Stimulated activated CD4-positive, alpha-beta T cell treated with anti-CD3 and anti-CD28 coated beads, TNF-alpha, amount 100 ng/mL, for 48 hours (primary cell): Measurements from ENCODE around the gene FAM163B.
"Not testable (repeated sequence)": the region's sequence is repeated elsewhere in the genome, so short reads cannot be mapped to it uniquely, and the experiment has no call there.

Experiments
- DNase-seq, 3 donors: peaks; one replicate each; pipeline ENCODE4 v3.0.0-alpha.2; 2020; ENCODE audit warnings: low read depth in 3 of 3

Gene FAM163B

GRCh38 chr9:133569891-133570690 is 39.1 kb downstream of the FAM163B start:
- DNase-seq: no peak

- no peak for DNase-seq
Observed at GRCh38 chr9:133569121-133569785, 39.9 kb downstream of the FAM163B start.

GRCh38 chr9:133568186-133568585 is 41.0 kb downstream of the FAM163B start:
- no peak for DNase-seq

GRCh38 chr9:133566817-133567216 is 42.4 kb downstream of the FAM163B start:
- no peak for DNase-seq

GRCh38 chr9:133566382-133566781 is 42.8 kb downstream of the FAM163B start:
- no peak for DNase-seq

DNA sequence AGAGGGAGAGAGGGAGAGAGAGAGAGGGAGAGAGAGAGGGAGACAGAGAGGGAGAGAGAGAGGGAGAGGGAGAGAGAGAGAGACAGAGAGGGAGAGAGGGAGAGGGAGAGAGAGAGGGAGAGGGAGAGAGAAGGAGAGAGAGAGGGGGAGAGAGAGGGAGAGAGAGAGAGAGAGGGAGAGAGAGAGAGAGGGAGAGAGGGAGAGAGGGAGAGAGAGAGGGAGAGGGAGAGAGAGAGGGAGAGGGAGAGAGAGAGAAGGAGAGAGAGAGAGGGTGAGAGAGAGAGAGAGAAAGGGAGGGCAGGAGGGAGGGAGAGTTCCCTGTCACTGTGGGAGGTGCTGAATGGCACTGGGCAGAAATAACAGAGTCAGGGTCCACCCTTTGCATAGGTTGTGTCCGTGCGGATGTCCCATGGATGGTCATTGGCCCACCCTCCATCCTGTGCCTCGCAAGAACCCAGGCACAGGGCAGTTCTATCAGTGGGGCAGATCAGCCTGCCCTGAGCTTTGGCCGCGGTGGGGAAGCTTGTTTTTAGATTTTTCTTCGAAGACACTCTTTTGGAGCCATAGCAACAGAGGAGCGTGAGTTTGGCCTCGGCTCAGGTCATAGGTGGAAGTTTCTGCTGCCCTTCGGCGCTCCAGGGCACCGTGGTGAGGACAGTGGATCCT is 44.6 kb downstream of the FAM163B start:
- DNase-seq: no peak

- not testable (repeated sequence) for DNase-seq
Observed at GRCh38 chr9:133563814-133564213, 45.4 kb downstream of the FAM163B start.

- DNase-seq: no peak
Observed at GRCh38 chr9:133563291-133563796, 45.8 kb downstream of the FAM163B start.

DNA sequence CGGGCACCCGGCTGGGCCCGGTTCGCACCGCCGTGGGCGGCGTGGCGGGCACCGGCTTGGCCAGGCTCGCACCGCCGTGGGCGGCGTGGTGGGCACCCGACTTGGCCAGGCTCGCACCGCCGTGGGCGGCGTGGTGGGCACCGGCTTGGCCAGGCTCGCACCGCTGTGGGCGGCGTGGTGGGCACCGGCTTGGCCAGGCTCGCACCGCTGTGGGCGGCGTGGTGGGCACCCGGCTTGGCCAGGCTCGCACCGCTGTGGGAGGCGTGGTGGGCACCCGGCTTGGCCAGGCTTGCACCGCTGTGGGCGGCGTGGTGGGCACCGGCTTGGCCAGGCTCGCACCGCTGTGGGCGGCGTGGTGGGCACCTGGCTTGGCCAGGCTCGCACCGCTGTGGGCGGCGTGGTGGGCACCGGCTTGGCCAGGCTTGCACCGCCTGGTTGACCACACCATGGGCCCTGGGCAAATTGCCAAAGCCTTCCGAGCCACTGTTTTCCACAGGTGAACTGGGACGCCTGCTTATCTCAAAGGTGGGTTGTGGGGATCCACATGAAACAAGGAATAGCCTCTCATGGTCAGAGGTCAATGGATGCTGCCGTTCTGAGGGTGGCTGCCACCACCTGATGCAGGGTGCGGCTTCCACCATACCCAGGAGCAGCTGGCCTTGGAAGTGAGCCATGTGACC is 46.4 kb downstream of the FAM163B start:
- no peak for DNase-seq

DNA sequence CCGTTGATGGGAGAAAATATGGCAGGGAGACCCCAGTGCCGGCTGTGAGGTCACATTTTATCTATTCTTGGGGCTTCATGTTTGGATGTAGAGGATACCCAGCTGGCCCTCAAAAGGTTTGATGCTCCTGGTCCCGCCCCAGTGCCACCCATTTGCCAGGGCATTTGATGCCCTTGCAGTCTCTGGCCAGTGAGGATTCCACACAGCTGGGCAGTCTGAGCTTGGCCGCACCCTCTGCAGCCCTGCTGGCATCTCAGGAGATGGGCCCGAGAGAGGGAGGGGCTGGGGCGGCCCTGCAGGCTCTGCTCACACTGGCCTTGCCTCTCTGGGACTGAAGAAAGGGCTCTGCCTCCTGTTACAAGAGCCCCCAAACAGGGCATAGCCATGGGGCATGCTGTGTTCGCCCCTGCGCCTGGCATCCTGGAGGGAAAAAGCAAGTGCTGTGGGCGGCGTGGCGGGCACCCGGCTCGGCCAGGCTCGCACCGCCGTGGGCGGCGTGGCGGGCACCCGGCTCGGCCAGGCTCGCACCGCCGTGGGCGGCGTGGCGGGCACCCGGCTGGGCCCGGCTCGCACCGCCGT is 47.1 kb downstream of the FAM163B start:
- no peak for DNase-seq

DNA sequence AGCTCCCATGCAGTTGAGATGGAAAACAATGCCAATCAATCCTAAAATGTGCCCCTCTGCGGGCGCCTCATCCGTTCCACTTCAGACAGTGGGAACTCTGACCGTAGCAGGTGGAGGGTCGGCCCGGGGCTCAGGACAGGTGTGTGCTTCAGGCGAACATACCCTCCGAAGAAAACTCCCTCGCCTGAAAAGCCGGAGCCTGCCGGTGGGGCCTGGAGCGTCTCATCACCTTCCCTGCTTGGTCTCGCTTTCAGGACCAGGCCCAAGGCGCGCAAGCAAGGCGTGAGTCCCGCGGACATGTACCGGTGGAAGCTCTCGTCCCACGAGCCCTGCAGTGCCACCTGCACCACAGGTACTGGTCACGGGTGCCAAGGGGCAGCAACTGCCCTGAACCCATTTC is 48.2 kb downstream of the FAM163B start:
- DNase-seq: no peak

- DNase-seq: no peak
Observed at GRCh38 chr9:133560311-133560710, 48.9 kb downstream of the FAM163B start.

DNA sequence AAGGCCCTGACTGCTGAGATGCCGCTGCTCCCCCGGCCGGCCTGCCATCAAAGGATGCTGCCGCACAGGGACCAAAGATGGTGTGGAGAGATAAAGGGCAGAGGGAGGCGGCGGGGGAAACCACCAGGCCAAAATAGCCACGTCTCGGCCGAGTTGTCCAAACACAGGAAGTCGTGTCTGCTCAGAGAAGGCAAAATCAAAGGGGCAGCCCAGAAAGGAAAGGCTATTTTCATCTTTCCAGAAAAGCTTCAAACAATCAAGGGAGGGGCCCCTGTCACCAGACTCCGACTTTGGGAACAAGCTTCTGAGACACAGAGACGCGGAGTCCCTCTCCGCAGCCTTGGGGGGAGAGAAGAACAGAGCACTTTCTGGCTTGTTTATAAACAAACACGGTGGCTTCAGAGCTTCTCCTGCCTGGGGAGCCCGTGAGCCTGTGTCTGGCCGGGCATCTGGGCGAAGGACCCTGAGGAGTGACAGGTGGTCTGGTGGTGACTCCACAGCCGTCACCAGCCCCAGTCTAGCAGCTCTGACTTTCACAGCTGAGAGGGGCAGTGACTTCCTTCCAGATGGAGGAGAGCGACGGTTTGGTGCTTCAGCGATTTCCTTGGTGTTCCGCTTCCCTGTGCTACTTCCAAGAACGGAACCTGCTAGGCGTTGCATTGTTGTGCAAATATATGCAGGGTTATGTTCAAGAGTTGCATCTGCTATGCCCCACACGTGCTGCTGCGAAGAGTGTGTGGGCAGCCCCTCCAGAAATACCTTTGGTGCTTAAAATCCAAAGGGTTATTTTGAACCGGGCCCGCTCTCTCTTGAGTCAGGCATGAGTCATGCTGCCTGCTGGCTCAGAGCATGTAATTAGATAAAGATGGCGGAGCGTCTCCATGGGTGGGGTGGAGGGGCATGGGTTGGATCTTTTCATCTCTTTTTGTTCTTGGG is 50.7 kb downstream of the FAM163B start:
- DNase-seq: peak in 2 of 3 donors; percentile 18 to 28

GRCh38 chr9:133557581-133557980 is 51.6 kb downstream of the FAM163B start:
- no peak for DNase-seq

GRCh38 chr9:133556354-133556753 is 52.8 kb downstream of the FAM163B start:
- no peak for DNase-seq

DNA sequence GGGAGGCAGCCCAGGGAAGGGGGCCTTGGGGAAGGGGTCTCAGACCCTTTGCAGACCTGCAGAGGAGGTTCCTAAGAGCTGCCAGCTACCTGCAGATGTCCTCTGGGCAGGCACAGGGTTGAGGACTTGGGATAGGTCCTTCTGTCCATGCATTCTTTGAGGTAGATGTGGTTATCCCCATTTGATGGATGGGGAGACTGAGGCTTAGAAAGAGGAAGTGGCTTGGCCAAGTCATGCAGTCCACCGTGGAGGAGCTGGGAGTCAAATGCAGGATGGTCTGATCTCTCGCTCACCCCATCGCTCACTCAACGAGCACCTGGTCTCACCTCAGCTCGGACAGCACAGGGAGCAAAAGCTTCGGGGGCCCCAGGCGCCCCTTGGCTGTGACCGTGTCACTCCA is 54.5 kb downstream of the FAM163B start:
- DNase-seq: no peak

DNA sequence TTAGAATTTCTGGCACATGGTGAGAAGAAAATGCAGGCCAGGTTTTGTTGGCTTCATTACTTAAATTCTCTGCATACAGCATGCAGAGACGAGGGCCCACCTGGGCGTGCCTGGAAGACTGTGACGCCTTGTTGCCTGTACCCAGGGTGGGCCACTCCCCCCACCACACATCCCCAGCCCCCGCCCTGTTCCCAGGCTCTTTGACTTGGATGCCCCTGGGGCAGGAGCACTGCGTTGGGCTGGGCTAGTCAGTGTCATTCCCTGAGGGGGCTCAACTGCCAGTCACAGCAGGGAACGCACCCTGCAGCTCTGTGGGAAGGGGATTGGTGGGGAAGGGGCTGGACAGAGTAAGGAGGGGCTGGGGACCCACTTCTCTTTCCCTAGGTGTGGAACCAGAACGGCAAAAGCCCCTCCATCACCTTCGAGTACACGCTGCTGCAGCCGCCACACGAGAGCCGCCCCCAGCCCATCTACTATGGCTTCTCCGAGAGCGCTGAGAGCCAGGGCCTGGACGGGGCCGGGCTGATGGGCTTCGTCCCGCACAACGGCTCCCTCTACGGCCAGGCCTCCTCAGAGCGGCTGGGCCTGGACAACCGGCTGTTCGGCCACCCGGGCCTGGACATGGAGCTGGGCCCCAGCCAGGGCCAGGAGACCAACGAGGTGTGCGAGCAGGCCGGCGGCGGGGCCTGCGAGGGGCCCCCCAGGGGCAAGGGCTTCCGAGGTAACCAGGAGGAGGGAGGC is 55.0 kb downstream of the FAM163B start:
- DNase-seq: no peak

DNA sequence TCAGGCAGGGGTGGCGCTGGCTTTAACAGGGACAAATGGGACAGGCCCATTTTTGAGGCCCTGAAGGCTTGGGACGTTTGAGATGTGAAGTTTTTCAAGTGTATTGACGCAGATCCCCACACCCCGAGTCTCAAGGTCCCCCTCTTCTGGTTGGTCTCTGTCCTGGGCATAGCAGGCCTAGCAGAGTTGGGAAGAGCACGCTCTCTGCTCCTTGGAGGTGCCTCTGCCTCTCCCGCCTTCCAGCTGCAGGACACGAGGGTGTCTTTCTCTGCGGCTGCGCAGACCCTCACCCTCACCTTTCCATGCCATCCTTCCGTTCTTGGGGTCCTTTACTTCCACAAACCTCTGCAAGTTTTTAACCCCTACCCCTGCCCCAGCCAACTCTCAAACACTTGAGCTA is 56.1 kb downstream of the FAM163B start:
- DNase-seq: no peak

DNA sequence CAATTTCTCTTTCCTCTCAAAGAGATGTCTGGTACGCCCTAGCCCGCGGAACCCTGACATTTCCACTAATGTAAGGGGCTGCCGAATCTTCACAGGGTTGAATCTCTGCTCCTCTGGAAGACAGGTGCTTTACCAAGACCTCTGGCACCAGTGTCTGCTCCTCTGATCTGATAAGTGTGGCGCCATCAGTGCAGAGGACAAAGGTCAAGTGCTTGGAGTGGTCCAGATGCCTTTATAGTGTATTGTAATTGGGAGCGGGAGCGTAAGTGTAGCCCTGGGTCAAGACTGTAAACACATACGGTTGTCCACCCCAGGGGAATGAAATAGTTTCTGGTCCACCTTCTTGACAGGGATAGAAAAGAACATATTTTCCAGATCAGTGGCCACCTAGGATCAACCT is 57.0 kb downstream of the FAM163B start:
- no peak for DNase-seq

DNA sequence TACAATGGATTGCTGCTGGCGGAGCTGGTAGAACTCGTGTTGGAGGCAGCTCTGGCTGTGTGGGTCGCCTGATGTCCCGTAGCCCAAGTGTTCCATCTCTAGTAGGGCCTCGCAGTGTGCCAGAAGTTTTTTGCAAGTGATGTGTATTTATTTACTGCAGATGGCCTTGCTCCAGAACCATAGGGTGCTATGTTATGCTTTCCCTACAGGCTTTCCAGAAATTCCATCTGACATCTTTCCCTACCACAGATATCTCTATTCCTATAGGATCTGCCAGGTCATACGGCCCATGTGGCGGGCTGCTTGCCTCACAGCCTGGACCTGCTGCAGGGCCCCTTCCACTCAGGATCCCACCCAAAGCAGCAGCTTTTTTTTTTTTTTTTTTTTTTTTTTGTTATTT is 57.7 kb downstream of the FAM163B start:
- DNase-seq: no peak
